GM21526 (cell line): Measurements from ENCODE around the gene GPR3.
"Not testable (repeated sequence)": the region's sequence is repeated elsewhere in the genome, so short reads cannot be mapped to it uniquely, and the experiment has no call there.

Experiments
- ATAC-seq: cut with Tn5 transposase; IDR thresholded peaks from one replicate; pipeline ENCODE4 v1.9.1; 2021; ENCODE audit warnings: moderate library complexity; ENCODE audit not compliant: unreplicated experiment, low FRiP score

The GPR3 gene

DNA sequence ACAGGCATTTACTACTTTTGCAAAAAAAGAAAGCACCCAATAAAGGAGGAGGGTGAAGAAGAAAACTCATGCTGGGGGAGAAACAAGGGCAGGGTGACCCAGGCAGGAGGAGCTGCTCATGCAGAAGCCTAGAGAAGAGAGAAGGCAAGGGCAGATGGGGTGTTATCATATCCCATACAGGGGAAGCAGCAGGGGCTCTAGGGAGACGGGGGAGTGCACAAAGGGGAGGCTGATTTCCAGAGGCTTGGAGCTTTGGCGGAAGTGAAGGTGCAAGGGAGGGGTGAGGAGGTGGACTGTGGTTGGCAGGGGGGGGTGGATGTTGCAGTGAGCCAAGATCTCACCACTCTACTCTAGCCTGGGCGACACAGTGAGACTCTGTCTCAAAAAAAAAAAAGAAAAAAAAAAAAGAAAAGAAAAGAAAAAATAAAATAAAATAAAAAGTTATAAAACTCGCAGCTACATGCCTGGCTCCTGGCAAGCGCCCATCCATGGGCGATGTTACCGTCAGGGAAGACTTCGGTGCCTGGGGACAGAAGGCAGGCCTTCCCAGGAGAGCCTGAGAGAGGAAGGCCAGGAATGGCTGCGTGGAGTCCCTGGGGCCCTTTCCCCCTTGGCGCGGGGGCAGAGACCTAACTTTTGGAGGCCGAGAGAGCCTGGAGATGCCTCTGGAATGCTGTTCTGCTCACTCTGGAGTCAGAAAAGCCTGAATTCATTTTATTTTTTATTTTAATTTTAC is 14.5 kb upstream of the GPR3 start:
- no peak for ATAC-seq

DNA sequence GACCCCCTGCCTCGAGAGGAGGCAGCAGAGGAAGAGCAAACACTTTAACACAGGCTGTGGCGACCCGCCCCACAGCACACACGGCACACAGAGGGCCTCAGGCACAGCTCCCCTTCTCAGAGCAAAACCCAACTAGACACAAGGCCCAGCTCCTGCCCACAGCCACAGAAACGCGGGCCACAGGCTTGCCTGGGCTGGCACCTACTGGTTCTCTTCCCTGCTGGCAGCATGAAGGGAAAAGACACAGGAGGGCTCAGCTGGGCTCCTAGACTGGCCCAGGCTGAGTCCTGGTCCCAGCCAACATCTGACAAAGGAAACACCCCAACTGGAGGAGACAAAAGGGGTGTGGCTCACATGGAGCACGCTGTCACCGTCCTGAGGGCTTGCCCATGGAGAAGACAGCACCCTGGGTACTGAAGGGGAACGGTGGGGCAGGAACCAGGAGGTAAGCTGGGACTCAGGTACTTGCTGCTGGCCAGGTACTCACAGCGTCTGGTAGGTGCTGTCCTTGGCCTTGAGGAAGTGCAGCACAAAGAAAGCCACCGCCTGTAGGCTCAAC is 12.8 kb upstream of the GPR3 start:
- ATAC-seq, result no peak

DNA sequence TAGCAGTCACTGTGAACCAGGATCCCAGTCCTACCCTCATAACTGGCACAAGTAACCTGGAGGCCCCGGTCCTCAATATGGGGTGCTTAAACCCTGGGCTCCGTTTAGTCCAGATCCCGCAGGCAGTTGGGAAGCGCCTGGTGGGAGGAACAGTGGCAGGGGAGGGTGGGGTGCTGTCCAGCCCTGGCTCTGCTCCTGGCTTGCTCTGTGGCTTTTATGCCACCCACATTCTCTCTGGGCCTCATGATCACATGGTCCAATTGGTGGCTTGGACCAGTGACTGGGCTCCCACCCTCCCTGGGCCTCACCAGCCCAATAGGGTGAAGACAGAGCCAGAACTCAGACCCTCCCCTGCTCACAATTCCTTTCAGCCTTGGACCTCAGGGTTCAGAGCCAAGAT is 12.2 kb upstream of the GPR3 start:
- ATAC-seq, result no peak

DNA sequence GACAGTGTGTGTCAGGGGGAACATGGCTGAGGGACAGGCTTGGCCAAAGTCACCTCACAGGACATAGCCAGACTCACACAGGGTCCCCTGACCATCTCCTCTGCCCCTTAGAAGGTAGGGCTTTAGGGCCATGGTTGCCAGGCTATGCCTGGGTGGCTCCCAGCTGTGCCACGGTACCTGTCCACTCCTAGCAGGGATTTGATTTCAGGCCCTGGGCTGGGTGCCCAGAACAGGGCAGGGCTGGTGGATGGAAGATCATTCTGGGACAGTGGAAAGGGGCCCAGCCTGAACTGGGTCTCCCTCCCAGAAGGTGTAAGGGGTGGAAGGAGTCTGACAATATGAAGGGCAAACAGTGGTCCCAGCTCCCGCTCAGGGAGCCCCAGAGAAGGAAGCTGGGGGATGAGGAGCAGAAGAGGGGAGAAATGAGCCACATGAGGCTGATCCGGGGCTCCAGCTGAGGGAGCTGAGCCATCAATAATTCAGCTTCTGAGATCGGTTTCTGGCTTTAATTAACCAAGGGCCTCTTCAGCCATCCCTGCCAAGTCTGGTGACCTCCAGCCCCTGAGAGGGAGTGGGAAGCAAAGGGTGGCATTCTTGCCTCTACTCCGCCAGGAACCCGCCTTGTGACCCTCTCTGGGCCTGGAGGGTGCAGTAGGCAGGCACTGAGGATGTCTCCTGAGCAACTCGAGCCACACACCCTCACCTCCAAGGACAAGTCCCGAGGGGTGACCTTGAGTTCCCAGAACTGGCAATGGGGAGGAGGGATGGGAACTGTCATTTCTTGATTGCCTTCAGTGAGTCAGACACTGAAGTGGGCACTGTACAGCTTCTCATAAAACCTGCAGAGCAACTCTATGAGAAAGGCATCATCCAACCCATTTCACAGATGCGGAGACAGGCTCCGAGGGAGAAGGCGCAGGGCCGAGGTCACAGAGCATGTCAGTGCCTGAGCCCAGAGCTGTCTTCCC is 11.4 kb upstream of the GPR3 start:
- ATAC-seq, result no peak

DNA sequence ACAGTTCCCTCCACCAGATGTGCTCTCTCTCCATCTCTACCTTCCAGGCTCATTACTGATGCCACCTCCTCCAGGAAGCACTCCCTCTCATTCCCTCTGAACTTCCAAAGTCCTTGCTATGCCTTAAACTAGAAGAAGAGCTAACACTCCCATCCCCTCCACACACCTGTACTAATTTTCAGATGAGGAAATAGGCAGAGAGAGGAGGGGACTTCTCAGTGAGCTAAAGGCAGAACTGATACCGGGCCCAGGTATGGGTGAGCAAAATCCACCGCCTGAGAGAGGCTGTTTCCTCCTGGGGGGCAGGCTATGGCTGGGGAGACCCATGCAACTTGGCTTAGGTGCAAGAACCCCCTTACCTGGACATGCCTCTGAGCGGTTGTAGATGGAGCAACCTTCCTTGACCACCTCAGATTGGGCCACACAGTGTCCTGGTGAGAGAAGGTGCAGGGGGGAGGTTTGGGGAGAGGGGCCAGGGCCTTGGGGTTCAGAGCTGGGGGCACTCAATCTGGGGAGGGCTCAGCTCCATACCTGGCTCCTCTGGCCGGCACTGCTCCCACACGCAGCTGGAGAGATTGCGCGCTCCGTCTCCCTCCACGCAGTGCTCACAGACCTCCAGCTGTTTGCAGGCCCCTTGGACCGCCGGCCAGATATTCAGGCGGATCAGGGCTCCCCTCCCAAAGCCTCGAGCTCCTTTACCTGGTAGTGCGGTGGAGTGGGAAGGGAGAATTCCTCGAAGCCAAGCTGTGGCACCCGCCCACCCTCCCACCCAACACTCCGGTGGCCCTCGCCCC is 10.3 kb upstream of the GPR3 start:
- no peak for ATAC-seq

DNA sequence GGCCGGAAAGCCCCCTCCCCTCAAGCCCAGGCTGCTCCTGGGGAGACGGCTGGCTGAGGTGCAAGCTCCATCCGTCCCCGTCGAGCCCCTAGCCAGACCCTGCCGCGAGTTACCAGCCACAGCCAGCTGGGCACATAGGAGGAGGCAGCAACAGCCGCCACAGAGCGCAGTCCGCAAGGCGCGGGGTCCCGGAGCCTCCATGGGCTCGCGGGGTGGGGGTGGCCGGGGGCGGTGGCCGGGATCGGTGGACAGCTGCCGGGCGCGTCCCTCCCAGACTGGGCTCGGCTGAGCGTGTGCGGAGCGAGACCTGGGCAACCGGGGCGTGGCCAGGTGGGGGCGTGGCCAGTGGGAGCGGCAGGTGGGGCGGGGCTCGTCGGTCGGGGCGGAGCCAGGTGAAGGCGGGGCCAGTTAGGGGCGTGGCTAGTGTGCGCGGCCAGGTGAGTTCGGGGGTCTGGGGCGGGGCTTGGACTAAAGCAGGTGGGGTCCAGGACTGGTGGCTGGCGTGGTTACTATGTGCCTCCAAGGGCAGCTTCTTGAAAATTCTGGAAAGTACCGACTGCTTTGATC is 9.3 kb upstream of the GPR3 start, which contains the start of gene CD164L2:
Gene CD164L2, minus strand, starts transcription at position 295 of the 567 bp plus-strand sequence. Its CDS starts 94 bp downstream, at position 201.
- ATAC-seq, result no peak

DNA sequence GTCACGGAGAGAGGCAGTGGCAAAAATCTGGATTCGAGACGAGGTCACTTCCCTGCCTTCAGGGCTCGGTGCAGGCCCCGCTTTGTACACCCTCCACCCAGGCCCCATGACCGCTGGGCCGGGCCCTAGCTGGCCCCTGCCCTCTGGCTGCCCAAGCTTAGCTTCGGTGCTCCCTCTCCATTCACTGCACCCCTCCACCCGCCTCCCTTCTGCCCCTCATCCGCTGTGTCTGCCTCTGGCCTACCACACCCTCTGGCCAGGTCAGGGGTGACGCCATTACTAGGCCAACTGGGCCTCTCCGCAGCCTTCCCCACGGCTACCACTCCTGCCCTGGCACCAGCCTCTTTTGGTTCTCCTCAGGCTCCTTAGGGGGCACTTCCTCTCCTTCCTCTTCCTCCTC is 8.8 kb upstream of the GPR3 start:
- no peak for ATAC-seq

DNA sequence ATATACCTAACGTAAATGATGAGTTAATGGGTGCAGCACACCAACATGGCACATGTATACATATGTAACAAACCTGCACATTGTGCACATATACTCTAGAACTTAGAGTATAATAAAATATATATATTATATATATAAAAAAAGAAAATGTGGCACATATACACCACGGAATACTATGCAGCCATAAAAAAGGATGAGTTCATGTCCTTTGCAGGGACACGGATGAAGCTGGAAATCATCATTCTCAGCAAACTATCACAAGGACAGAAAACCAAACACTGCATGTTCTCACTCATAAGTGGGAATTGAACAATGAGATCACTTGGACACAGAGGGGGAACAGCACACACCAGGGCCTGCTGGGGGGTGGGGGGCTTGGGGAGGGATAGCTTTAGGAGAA is 7.6 kb upstream of the GPR3 start:
- ATAC-seq, result not testable (repeated sequence)

DNA sequence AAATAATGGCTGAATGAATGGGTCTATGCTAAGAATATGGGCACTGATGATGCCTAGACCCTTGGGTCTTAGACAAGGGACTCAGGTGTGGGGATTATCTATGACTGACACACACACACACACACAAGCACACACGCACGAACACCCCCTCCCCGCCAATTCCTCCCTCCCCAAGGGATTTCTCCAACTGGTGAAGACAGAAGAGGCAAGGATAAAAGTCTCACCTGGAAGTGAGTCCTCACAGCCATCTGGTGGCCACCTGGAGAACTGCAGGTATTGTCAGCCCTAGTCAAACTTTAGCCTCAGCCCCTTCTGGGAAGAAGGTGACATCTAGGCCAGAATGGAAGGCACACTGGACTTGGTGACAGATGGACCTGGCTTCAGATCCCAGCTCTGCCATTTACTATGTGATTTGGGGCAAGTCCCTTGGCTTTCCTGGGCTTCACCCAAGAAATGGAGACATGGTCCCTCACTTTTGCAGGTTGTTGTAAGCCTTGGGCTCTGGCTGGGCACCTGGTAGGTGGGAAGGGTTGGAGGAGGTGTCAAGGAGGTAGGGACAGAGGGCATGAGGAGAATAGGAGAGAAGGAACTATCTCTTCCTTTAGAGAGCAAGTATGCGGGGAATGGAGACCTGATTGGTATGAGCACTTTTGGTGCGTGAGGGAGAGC is 4.0 kb upstream of the GPR3 start:
- ATAC-seq, result no peak

DNA sequence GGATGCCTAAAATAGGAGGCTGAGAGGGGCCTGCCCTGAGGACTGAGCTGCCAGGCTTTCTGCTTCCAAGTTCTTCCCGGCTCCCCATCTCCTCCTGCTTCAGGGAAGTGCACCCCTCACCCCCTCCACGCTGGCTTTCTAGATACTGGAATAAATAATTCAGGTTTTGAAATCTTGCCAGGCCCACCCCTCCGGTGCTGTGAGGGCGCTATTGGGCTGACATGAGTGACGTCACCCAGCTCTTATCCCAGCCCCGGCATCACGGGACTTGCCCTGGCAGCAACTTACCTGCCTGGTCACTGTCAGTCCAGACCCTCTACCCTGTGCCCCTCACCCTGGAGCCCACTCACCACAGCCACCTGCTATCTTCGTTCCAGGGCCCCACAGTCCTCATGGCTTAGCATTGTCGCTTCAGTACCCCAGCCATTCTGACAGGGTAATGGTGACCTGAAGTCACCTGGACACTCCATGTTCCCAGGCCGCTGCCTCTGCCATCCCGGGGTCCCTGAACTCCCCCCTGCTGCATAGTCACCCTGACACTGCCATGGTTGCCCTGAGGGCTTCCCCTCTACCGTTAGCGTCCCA is 819 bp upstream of the GPR3 start:
- no peak for ATAC-seq

DNA sequence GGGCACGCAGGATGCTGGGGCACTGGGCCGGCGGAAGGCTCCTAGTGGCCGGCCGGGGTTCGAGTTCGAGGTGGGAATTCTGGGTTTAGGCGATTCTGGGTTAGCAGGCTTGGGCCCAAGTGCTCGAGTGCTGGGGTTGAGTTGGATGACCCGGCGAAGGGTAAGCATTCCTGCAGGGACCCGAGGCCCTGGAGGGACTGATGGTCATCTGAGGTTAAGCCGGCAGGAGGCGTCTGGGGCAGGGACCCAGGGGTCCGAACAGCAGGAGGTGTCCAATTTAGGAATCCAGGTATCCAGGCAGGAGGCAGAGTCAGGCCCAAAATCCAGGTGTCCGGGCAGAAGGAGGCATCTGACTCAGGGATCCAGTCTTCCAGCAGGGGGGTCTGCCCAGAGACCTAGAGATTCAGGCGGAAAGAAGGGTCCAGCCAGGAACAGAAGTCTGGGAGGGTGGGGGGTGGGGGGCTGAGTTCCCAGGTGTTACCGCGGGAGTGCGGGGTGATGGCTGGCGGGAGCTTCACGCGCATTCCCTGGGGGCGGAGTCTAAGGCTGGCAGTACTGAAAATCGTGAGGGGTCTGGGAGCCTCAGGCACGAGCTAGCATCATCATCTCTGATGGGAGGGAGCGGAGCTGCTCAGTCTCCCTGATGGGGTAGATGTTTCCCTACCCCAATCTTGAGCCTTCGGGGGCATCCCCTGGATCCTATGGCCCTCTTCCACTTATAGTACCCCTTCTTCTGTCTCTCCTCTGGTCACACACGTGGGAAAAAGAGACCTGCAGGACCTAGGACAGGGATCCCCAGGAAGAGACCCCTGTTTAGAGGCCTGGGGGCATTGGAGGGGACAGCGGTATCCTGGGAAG is 585 bp downstream of the GPR3 start:
- ATAC-seq, result no peak

DNA sequence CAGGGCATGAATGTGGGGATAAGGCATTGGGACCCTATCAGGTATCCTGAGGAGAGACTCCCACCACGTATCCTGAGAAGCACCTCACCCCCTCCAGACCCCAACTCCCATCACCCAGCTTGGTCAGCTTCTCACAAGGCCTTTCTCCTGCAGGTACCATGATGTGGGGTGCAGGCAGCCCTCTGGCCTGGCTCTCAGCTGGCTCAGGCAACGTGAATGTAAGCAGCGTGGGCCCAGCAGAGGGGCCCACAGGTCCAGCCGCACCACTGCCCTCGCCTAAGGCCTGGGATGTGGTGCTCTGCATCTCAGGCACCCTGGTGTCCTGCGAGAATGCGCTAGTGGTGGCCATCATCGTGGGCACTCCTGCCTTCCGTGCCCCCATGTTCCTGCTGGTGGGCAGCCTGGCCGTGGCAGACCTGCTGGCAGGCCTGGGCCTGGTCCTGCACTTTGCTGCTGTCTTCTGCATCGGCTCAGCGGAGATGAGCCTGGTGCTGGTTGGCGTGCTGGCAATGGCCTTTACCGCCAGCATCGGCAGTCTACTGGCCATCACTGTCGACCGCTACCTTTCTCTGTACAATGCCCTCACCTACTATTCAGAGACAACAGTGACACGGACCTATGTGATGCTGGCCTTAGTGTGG is 1.3 kb downstream of the GPR3 start:
- ATAC-seq, result no peak

DNA sequence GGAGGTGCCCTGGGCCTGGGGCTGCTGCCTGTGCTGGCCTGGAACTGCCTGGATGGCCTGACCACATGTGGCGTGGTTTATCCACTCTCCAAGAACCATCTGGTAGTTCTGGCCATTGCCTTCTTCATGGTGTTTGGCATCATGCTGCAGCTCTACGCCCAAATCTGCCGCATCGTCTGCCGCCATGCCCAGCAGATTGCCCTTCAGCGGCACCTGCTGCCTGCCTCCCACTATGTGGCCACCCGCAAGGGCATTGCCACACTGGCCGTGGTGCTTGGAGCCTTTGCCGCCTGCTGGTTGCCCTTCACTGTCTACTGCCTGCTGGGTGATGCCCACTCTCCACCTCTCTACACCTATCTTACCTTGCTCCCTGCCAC is 1.8 kb downstream of the GPR3 start:
- ATAC-seq, result no peak

DNA sequence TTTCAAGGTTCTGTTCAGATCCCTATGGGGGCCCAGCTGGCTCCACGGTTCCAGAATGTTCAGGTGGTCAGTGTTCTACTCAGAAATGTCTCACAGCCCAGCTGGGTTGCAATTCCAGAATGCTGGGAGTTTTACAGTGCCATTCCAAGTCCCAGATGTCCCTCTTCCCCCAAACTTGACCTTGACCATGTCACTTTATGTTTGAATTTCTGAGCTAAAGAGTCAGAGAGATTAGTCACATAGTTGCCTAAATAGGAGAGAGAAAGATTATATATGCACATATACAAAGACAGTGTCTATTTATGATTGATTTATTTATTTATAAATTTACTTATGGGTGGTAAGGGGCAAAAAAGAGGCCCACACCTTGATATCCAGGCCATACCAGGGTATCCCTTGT is 2.5 kb downstream of the GPR3 start:
- no peak for ATAC-seq

DNA sequence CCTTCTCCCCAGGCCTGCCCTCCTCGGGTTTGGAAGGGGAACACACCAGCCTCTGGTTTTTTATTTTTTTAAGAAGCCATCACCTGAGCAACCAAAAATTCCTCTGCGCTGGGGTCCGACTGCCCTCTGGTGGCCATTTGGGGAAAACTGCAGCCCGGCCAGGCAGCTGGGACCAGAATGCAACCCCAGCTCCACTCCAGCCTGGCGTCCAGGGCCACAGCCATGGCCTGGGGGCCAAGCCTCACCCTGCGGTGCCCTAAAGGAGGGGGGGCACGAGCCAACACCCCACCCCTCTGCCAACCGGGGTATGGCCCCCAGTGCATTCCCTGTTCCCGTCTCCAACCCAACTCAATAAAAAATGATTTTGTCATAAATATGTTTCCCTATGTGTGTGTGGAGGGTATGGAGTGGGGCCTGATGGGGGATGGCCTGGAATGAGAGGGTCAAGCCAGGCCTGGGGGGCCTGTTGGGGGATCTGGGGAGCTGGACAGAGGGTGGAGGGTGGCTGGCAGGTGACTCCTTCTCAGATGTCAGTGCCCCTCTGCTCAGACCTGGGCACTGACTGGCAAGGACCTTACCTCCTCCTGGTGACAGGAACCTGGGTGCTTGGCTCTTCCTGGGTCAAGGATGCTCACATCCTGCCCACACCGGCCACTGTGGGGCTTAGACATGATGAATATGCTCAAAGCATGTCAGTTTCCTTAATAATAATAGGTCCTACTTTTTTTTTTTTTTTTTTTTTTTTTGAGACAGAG is 3.2 kb downstream of the GPR3 start:
- ATAC-seq, result no peak

DNA sequence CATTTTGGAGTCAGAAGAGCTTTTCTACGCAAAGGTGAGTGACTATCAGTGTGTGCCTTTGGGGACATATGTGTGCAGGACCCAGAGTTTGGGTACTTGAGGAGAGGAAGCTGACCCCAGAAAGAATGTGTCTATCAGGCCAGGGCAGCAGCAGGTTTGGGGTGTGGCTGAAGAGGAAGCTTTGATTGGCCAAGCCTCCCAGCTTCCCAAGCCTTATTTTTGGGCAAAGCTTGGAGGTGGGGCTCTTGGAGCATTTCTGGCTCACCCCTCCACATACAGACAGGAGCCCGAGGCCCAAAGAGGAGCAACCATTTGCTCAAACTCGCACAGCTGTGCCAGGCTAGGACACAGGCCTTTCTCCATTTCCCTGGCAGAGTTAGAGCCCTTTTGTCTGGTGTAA is 4.7 kb downstream of the GPR3 start:
- ATAC-seq, result no peak

DNA sequence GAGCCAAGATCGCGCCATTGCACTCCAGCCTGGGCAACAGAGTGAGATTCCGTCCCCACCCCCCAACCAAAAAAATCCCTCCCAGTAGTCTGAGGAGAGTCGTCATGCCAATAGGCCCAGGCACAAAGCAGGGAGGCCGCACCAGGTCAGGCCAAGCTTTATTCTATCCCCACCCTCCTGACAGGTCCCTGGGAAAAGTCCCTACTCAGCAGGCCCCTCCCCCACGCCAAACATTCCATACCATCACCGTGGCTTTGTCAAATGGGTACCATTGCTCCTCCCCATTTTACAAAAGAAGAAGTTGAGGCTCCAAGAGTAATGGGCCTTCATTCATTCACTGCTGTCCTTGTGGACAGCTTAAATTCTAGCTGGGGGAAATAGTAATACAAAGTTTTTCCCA is 5.3 kb downstream of the GPR3 start:
- ATAC-seq, result no peak
